MM.1S (cell line): ENCODE results near the gene PLEKHD1.

Experiments used
- EZH2 ChIP-seq: fragments of 300-600 bp; sonication (generic); optimal IDR thresholded peaks from 2 replicates; pipeline ENCODE3; 2017; ENCODE audit warnings: low read depth, mild to moderate bottlenecking, antibody characterized with exemption, low read length, mixed read lengths
- EZH2phosphoT487 ChIP-seq: fragments of 300-600 bp; sonication (generic); IDR thresholded peaks from 2 replicates; pipeline ENCODE4 v1.6.1; 2018; ENCODE audit warnings: antibody characterized with exemption, low read length
- TF ChIP-seq, protein P1 (sequence below): fragments of 300-600 bp; sonication (generic); IDR thresholded peaks from 2 replicates; pipeline ENCODE4 v1.5.1; 2016; ENCODE audit warnings: antibody characterized with exemption, low read length, mixed read lengths

DNA sequence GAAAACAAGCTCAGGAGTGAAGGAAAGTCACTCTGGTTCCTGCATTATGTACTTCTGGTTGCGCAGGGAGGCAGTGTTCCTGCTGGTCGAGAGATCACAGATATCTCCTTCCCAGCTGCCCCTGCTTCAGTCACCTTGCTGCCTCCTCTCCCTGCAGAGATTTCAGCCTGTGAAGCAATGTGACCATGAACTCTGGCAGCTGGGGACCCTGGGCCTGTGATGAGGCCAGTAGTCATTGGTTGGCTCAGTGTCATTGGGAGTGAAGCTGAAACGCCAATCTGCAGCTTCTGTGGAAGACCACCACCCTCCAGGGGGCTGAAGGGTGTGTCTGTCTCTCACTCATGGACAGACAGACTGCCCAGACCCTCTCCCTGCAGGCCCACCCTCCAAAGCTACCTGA is 45.0 kb downstream of the PLEKHD1 start:
- TF ChIP-seq EZH2, result no peak
- TF ChIP-seq, protein P1, sequence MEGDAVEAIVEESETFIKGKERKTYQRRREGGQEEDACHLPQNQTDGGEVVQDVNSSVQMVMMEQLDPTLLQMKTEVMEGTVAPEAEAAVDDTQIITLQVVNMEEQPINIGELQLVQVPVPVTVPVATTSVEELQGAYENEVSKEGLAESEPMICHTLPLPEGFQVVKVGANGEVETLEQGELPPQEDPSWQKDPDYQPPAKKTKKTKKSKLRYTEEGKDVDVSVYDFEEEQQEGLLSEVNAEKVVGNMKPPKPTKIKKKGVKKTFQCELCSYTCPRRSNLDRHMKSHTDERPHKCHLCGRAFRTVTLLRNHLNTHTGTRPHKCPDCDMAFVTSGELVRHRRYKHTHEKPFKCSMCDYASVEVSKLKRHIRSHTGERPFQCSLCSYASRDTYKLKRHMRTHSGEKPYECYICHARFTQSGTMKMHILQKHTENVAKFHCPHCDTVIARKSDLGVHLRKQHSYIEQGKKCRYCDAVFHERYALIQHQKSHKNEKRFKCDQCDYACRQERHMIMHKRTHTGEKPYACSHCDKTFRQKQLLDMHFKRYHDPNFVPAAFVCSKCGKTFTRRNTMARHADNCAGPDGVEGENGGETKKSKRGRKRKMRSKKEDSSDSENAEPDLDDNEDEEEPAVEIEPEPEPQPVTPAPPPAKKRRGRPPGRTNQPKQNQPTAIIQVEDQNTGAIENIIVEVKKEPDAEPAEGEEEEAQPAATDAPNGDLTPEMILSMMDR, result no peak
- no peak for TF ChIP-seq EZH2phosphoT487
